GM23338 (cell line): ENCODE data around the gene SF3B2. TPM values are rescaled to one million over a fixed set of nuclear protein-coding genes. Genes with fewer than 3 reads are reported as not detected.

Source experiments
- polyA plus RNA-seq: library from polyadenylated mRNA; unstranded; fragments of >200 nt; fragmentation: Nextera tagmentation; extraction: Ambion mirVana; gene quantifications from 2 replicates; pipeline ENCODE4 v1.2.1, GENCODE V29; 2016
- total RNA-seq: library from RNA; depleted of rRNA; stranded (reverse); fragments of >200 nt; shearing (Covaris generic); gene quantifications from 2 replicates; pipeline ENCODE4 v1.2.3, GENCODE V29; 2014; rRNA removed

Gene SF3B2
- total and polyA plus RNA-seq, 2 experiments from 2014 or later = 173 to 180 TPM

Other genes starting within 250 kb of the SF3B2 start
- 0.49 TPM in 1 of 2 replicates, not detected in the other for gene SNX32, start 218.4 kb upstream of the SF3B2 start, total RNA-seq
- gene SNX32, start 218.4 kb upstream of the SF3B2 start, polyA plus RNA-seq = 1.2 and 2.4 TPM in 2 replicates
- gene CFL1, start 194.2 kb upstream of the SF3B2 start, total RNA-seq = 981 and 1,393 TPM in 2 replicates
- 1,996 and 2,124 TPM in 2 replicates for gene CFL1, start 194.2 kb upstream of the SF3B2 start, polyA plus RNA-seq
- 35.5 and 48.6 TPM in 2 replicates for gene MUS81, start 191.9 kb upstream of the SF3B2 start, total RNA-seq
- gene MUS81, start 191.9 kb upstream of the SF3B2 start, polyA plus RNA-seq = 38.5 and 39.1 TPM in 2 replicates
- gene EFEMP2, start 179.6 kb upstream of the SF3B2 start, total RNA-seq = 4.5 and 9.4 TPM in 2 replicates
- 7.4 and 8.0 TPM in 2 replicates for gene EFEMP2, start 179.6 kb upstream of the SF3B2 start, polyA plus RNA-seq
- not detected in 2 replicates for gene CTSW, start 172.5 kb upstream of the SF3B2 start, total RNA-seq
- gene CTSW, start 172.5 kb upstream of the SF3B2 start, polyA plus RNA-seq = 0.17 TPM in 1 of 2 replicates, not detected in the other
- 94.3 and 102 TPM in 2 replicates for gene FIBP, start 163.9 kb upstream of the SF3B2 start, total RNA-seq
- 79.0 and 84.4 TPM in 2 replicates for gene FIBP, start 163.9 kb upstream of the SF3B2 start, polyA plus RNA-seq
- gene CCDC85B, start 161.7 kb upstream of the SF3B2 start, total RNA-seq = 57.3 and 66.3 TPM in 2 replicates
- gene CCDC85B, start 161.7 kb upstream of the SF3B2 start, polyA plus RNA-seq = 54.5 and 60.4 TPM in 2 replicates
- 10.1 and 14.6 TPM in 2 replicates for gene FOSL1, start 152.0 kb upstream of the SF3B2 start, total RNA-seq
- gene FOSL1, start 152.0 kb upstream of the SF3B2 start, polyA plus RNA-seq = 17.1 and 20.1 TPM in 2 replicates
- gene C11orf68, start 133.3 kb upstream of the SF3B2 start, total RNA-seq = 21.6 and 23.2 TPM in 2 replicates
- 16.8 and 18.6 TPM in 2 replicates for gene C11orf68, start 133.3 kb upstream of the SF3B2 start, polyA plus RNA-seq
- 83.0 and 121 TPM in 2 replicates for gene DRAP1, start 132.9 kb upstream of the SF3B2 start, total RNA-seq
- gene DRAP1, start 132.9 kb upstream of the SF3B2 start, polyA plus RNA-seq = 294 and 358 TPM in 2 replicates
- gene TSGA10IP, start 106.9 kb upstream of the SF3B2 start, total RNA-seq = 1.1 and 2.0 TPM in 2 replicates
- gene TSGA10IP, start 106.9 kb upstream of the SF3B2 start, polyA plus RNA-seq = 1.6 and 2.5 TPM in 2 replicates
- 43.9 and 55.8 TPM in 2 replicates for gene SART1, start 90.6 kb upstream of the SF3B2 start, total RNA-seq
- gene SART1, start 90.6 kb upstream of the SF3B2 start, polyA plus RNA-seq = 91.0 and 105 TPM in 2 replicates
- gene EIF1AD, start 50.2 kb upstream of the SF3B2 start, total RNA-seq = 30.8 and 32.1 TPM in 2 replicates
- 16.1 and 18.6 TPM in 2 replicates for gene EIF1AD, start 50.2 kb upstream of the SF3B2 start, polyA plus RNA-seq
- 44.7 and 58.2 TPM in 2 replicates for gene BANF1, start 49.9 kb upstream of the SF3B2 start, total RNA-seq
- gene BANF1, start 49.9 kb upstream of the SF3B2 start, polyA plus RNA-seq = 765 and 903 TPM in 2 replicates
- gene CST6, start 40.4 kb upstream of the SF3B2 start, total RNA-seq = 4.2 and 5.9 TPM in 2 replicates
- gene CST6, start 40.4 kb upstream of the SF3B2 start, polyA plus RNA-seq = 8.3 and 9.9 TPM in 2 replicates
- gene CATSPER1, start 25.9 kb upstream of the SF3B2 start, total RNA-seq = not detected in 2 replicates
- not detected in 2 replicates for gene CATSPER1, start 25.9 kb upstream of the SF3B2 start, polyA plus RNA-seq
- 48.0 and 63.4 TPM in 2 replicates for gene GAL3ST3, start 3.2 kb upstream of the SF3B2 start, total RNA-seq
- gene GAL3ST3, start 3.2 kb upstream of the SF3B2 start, polyA plus RNA-seq = 12.7 and 15.6 TPM in 2 replicates
- 23.7 and 37.5 TPM in 2 replicates for gene PACS1, start 17.9 kb downstream of the SF3B2 start, total RNA-seq
- gene PACS1, start 17.9 kb downstream of the SF3B2 start, polyA plus RNA-seq = 8.0 and 8.8 TPM in 2 replicates
- 31.1 and 40.4 TPM in 2 replicates for gene KLC2, start 205.3 kb downstream of the SF3B2 start, total RNA-seq
- gene KLC2, start 205.3 kb downstream of the SF3B2 start, polyA plus RNA-seq = 17.8 and 18.3 TPM in 2 replicates
- gene RAB1B, start 216.3 kb downstream of the SF3B2 start, total RNA-seq = 92.7 and 99.6 TPM in 2 replicates
- gene RAB1B, start 216.3 kb downstream of the SF3B2 start, polyA plus RNA-seq = 30.3 and 30.5 TPM in 2 replicates
- gene CNIH2, start 225.8 kb downstream of the SF3B2 start, total RNA-seq = 9.2 and 10.8 TPM in 2 replicates
- 4.3 and 7.9 TPM in 2 replicates for gene CNIH2, start 225.8 kb downstream of the SF3B2 start, polyA plus RNA-seq
- gene YIF1A, start 236.8 kb downstream of the SF3B2 start, total RNA-seq = 75.0 and 87.0 TPM in 2 replicates
- 71.5 and 75.6 TPM in 2 replicates for gene YIF1A, start 236.8 kb downstream of the SF3B2 start, polyA plus RNA-seq
- 4.4 and 5.0 TPM in 2 replicates for gene TMEM151A, start 239.5 kb downstream of the SF3B2 start, total RNA-seq
- gene TMEM151A, start 239.5 kb downstream of the SF3B2 start, polyA plus RNA-seq = 1.0 and 1.2 TPM in 2 replicates